Stimulated activated CD4-positive, alpha-beta T cell treated with anti-CD3 and anti-CD28 coated beads, TNF-alpha, amount 100 ng/mL, for 48 hours (primary cell): ENCODE results near the gene TMUB1.
"Not testable (repeated sequence)": the region's sequence is repeated elsewhere in the genome, so short reads cannot be mapped to it uniquely, and the experiment has no call there.

Source experiments
- DNase-seq, 3 donors: peaks; one replicate each; pipeline ENCODE4 v3.0.0-alpha.2; 2020; ENCODE audit warnings: low read depth in 3 of 3

The TMUB1 gene

GRCh38 chr7:151053096-151053495 is 30.2 kb downstream of the TMUB1 start:
- DNase-seq = no peak

- DNase-seq = peak in 2 of 3 donors; percentile 20 to 28
Measured at GRCh38 chr7:151051108-151051507, 32.2 kb downstream of the TMUB1 start.

GRCh38 chr7:151048911-151049463 is 34.3 kb downstream of the TMUB1 start:
- no peak for DNase-seq

GRCh38 chr7:151047976-151048815 is 35.1 kb downstream of the TMUB1 start, which contains the start of gene ASIC3:
ASIC3 (plus strand) TSS chr7:151048531; CDS start chr7:151048886, 355 bp downstream.
- DNase-seq = no peak

GRCh38 chr7:151046603-151047573 is 36.4 kb downstream of the TMUB1 start:
- DNase-seq = no peak

GRCh38 chr7:151045967-151046366 is 37.3 kb downstream of the TMUB1 start:
- no peak for DNase-seq

GRCh38 chr7:151045262-151045661 is 38.0 kb downstream of the TMUB1 start:
- no peak for DNase-seq

- no peak for DNase-seq
Measured at GRCh38 chr7:151043959-151044358, 39.3 kb downstream of the TMUB1 start.

GRCh38 chr7:151043449-151043848 is 39.8 kb downstream of the TMUB1 start:
- not testable (repeated sequence) for DNase-seq

- DNase-seq = no peak
Measured at GRCh38 chr7:151040616-151041375, 42.5 kb downstream of the TMUB1 start.

- no peak for DNase-seq
Measured at GRCh38 chr7:151039850-151040548, 43.3 kb downstream of the TMUB1 start.

- DNase-seq = peak; percentile 60 to 81 (median 65)
Measured at GRCh38 chr7:151038951-151039849, 44.1 kb downstream of the TMUB1 start.

- DNase-seq = no peak
Measured at GRCh38 chr7:151035902-151036301, 47.4 kb downstream of the TMUB1 start.

- no peak for DNase-seq
Measured at GRCh38 chr7:151035026-151035717, 48.1 kb downstream of the TMUB1 start.

GRCh38 chr7:151034312-151035025 is 48.8 kb downstream of the TMUB1 start:
- DNase-seq = no peak

- no peak for DNase-seq
Measured at GRCh38 chr7:151033864-151034249, 49.4 kb downstream of the TMUB1 start.

- DNase-seq = no peak
Measured at GRCh38 chr7:151032936-151033863, 50.1 kb downstream of the TMUB1 start.
